ENCODE measurements around the gene RXFP3.

Gene RXFP3

GRCh38 chr5:33936381-33937016 lies at the start of gene RXFP3:
TSS of gene RXFP3 (plus strand) at chr5:33936386. CDS start at chr5:33936741, 355 bp downstream.
- TF ChIP-seq CTCF (IDR thresholded peaks at IDR 0.05) (no peak), ZFX (IDR thresholded peaks at IDR 0.05; ENCODE audit: borderline replicate concordance) (no peak)
- no peak within 1 kb of the TSS for H3K27ac ChIP-seq

GRCh38 chr5:33887268-33887667 lies 48.9 kb upstream of the RXFP3 start:
- no peak for TF ChIP-seq ZFX (IDR thresholded peaks at IDR 0.05; ENCODE audit: borderline replicate concordance)
- no peak for TF ChIP-seq CTCF (IDR thresholded peaks at IDR 0.05)

GRCh38 chr5:33888587-33888986 lies 47.6 kb upstream of the RXFP3 start:
- no peak overlapping the region for H3K27ac ChIP-seq
- TF ChIP-seq CTCF (IDR thresholded peaks at IDR 0.05) (no peak), ZFX (IDR thresholded peaks at IDR 0.05; ENCODE audit: borderline replicate concordance) (no peak)

More at GRCh38 chr5:33887268-33887667, 48.9 kb upstream of the RXFP3 start:
- no peak overlapping the region for H3K27ac ChIP-seq

- no peak for TF ChIP-seq CTCF (IDR thresholded peaks at IDR 0.05)
- no peak for TF ChIP-seq ZFX (IDR thresholded peaks at IDR 0.05; ENCODE audit: borderline replicate concordance)
- H3K27ac ChIP-seq = no peak overlapping the region
Observed at GRCh38 chr5:33890131-33891032, 45.8 kb upstream of the RXFP3 start.

GRCh38 chr5:33891446-33891787 lies 44.8 kb upstream of the RXFP3 start:
- H3K27ac ChIP-seq = no peak overlapping the region

GRCh38 chr5:33891788-33892619 lies 44.2 kb upstream of the RXFP3 start, which contains the start of gene ADAMTS12:
TSS of gene ADAMTS12 (minus strand) at chr5:33891990. CDS start at chr5:33891856, 134 bp downstream.
- no peak within 1 kb of the TSS for H3K27ac ChIP-seq
- TF ChIP-seq ZFX (IDR thresholded peaks at IDR 0.05; ENCODE audit: borderline replicate concordance) (no peak), CTCF (IDR thresholded peaks at IDR 0.05) (no peak)

More at GRCh38 chr5:33891446-33891787, 44.8 kb upstream of the RXFP3 start:
- TF ChIP-seq CTCF (IDR thresholded peaks at IDR 0.05) = no peak
- no peak for TF ChIP-seq ZFX (IDR thresholded peaks at IDR 0.05; ENCODE audit: borderline replicate concordance)

Data from 22Rv1 (cell line).